K562 (cell line): ENCODE results near the gene MTMR12. TPM values are rescaled to one million over a fixed set of nuclear protein-coding genes. Genes with fewer than 3 reads are reported as not detected.

Source experiments
- ATAC-seq: fragments of 200-7000 bp; cut with Tn5 transposase; 3 replicates; pipeline ENCODE4 v1.9.1; 2020; ENCODE audit warnings: moderate library complexity
- BruUV-seq: library from RNA; stranded (reverse); fragments of 400-500 nt; replicated peaks from 2 replicates; lab custom pipeline; 2021; lab: Mats Ljungman, UMichigan
- CTCF ChIA-PET: fragments of 300-600 bp; formaldehyde crosslinking; extraction: SDS; loops from one replicate; lab custom pipeline; 2021; ENCODE audit warnings: low intra/inter-chr PET ratio; lab: Yijun Ruan, JAX
- POLR2A ChIA-PET: fragments of 300-600, 350-650 bp; sonication (Branson Sonifier 250); formaldehyde crosslinking; extraction: SDS; loops from one replicate; lab custom pipeline; 2021; ENCODE audit warnings: antibody characterized with exemption, inconsistent platforms; lab: Yijun Ruan, JAX
- DNase-seq, 4 experiments: peaks; one replicate each; pipeline versions ENCODE4 v3.0.0 to v3.0.0-alpha.2; 2011 to 2018; ENCODE audit warnings: low spot score in 3 of 4, mixed read lengths in 3 of 4; ENCODE audit errors: extremely low read depth in 1 of 4
- FAIRE-seq: peaks from 2 replicates; lab custom pipeline; 2011; peaks lifted over from hg19 to GRCh38; lab: Jason Lieb, UNC
- H2AFZ ChIP-seq: 2 replicates; pipeline ENCODE4 v1.6.0; 2011; ENCODE audit warnings: low read depth, low read length, control low read depth, inconsistent platforms
- H3K27ac ChIP-seq: fragments of 200-600 bp; 3 replicates; pipeline ENCODE4 v1.8.0; 2011; ENCODE audit warnings: low read depth, mild to moderate bottlenecking, control low read depth, inconsistent platforms, low read length, moderate library complexity, mixed read lengths; ENCODE audit errors: extremely low read depth
- H3K27me3 ChIP-seq, 2 experiments: fragments of 300-600 bp in 1 of 2; 2 replicates in 1 of 2; 3 replicates in 1 of 2; pipeline versions ENCODE4 v1.6.0 to v1.8.0; 2011; ENCODE audit warnings: inconsistent platforms in 2 of 2, low read length in 2 of 2, mild to moderate bottlenecking in 1 of 2, mixed read lengths in 1 of 2, moderate library complexity in 1 of 2; ENCODE audit not compliant: control insufficient read depth in 2 of 2, insufficient read depth in 2 of 2
- H3K36me3 ChIP-seq: fragments of 300-600 bp; 3 replicates; pipeline ENCODE4 v1.8.0; 2011; ENCODE audit warnings: mild to moderate bottlenecking, low read length, inconsistent platforms; ENCODE audit not compliant: control insufficient read depth, insufficient read depth
- H3K4me1 ChIP-seq, 2 experiments: fragments of 200-600 bp in 1 of 2; replicated peaks in 1 of 2; 2 replicates in 1 of 2; 3 replicates in 1 of 2; pipeline versions ENCODE4 v1.5.1 to v1.8.0; 2011; ENCODE audit warnings: inconsistent platforms in 2 of 2, low read length in 2 of 2, mild to moderate bottlenecking in 1 of 2, mixed read lengths in 1 of 2, moderate library complexity in 1 of 2; ENCODE audit not compliant: control insufficient read depth in 2 of 2, insufficient read depth in 2 of 2
- H3K4me2 ChIP-seq: 2 replicates; pipeline ENCODE4 v1.6.1; 2011; ENCODE audit warnings: low read length, control low read depth, inconsistent platforms, mixed read lengths; ENCODE audit not compliant: insufficient read depth
- H3K4me3 ChIP-seq: fragments of 200-600 bp; sonication (generic), shearing (Covaris generic); 2 replicates; pipeline ENCODE4 v1.5.1; 2016; ENCODE audit warnings: control low read depth, inconsistent platforms
- H3K79me2 ChIP-seq: fragments of 200-600 bp; 3 replicates; pipeline ENCODE4 v1.8.0; 2011; ENCODE audit warnings: low read length, inconsistent platforms; ENCODE audit not compliant: control insufficient read depth, insufficient read depth
- H3K9ac ChIP-seq, 2 experiments: 2 replicates each; pipeline versions ENCODE4 v1.6.0 to v1.6.1; 2011; ENCODE audit warnings: low read depth in 2 of 2, low read length in 2 of 2, control low read depth in 1 of 2, inconsistent platforms in 1 of 2, mild to moderate bottlenecking in 1 of 2, mixed read lengths in 1 of 2; ENCODE audit not compliant: insufficient read depth in 1 of 2
- H3K9me1 ChIP-seq: one replicate; pipeline ENCODE4 v1.6.0; 2011; ENCODE audit warnings: inconsistent platforms, mild to moderate bottlenecking, low read length, moderate library complexity; ENCODE audit not compliant: control insufficient read depth, insufficient read depth
- H3K9me3 ChIP-seq: replicated peaks from 2 replicates; pipeline ENCODE4 v1.5.1; 2011; ENCODE audit warnings: low read depth, low read length, inconsistent platforms; ENCODE audit not compliant: control insufficient read depth, insufficient read depth
- H4K20me1 ChIP-seq: replicated peaks from 2 replicates; pipeline ENCODE4 v1.6.1; 2011; ENCODE audit warnings: low read length, inconsistent platforms, mixed read lengths; ENCODE audit not compliant: control insufficient read depth, insufficient read depth
- HNRNPUL1 ChIP-seq: fragments of 200-400 bp; formaldehyde crosslinking; IDR thresholded peaks from 2 replicates; pipeline ENCODE4 v1.6.1; 2017; ENCODE audit warnings: low read length
- HOXB6 ChIP-seq: fragments of 250-450 bp; sonication (Bioruptor Pico); IDR thresholded peaks from 2 replicates; pipeline ENCODE4 v1.5.1; 2022; ENCODE audit warnings: mild to moderate bottlenecking, borderline replicate concordance
- JUN ChIP-seq, 2 experiments: sonication (generic) in 1 of 2; formaldehyde crosslinking in 1 of 2; IDR thresholded peaks; 2 replicates each; pipeline versions ENCODE4 v1.6.1 to v1.8.0; 2012 to 2022; ENCODE audit warnings: borderline replicate concordance in 2 of 2, mild to moderate bottlenecking in 2 of 2, improper control_type of control experiment in 1 of 2, low read depth in 1 of 2, low read length in 1 of 2, missing genetic modification reagents in 1 of 2
- KLF6 ChIP-seq: fragments of 250-450 bp; sonication (Bioruptor Pico); IDR thresholded peaks from 2 replicates; pipeline ENCODE4 v1.4.0; 2020; ENCODE audit warnings: mild to moderate bottlenecking, moderate library complexity, borderline replicate concordance
- MYC ChIP-seq, 2 experiments: fragments of 250-450 bp in 1 of 2; sonication (Bioruptor Pico) in 1 of 2; IDR thresholded peaks; 2 replicates each; pipeline versions ENCODE4 v1.5.1 to v1.6.1; 2012 to 2021; ENCODE audit warnings: low read depth in 2 of 2, borderline replicate concordance in 1 of 2, improper control_type of control experiment in 1 of 2, low read length in 1 of 2, mild to moderate bottlenecking in 1 of 2, moderate library complexity in 1 of 2
- NCOA6 ChIP-seq: fragments of 450-650 bp; IDR thresholded peaks from 2 replicates; pipeline ENCODE4 v1.6.1; 2017; ENCODE audit warnings: mild to moderate bottlenecking
- PRPF4 ChIP-seq: fragments of 200-400 bp; formaldehyde crosslinking; IDR thresholded peaks from one replicate; pipeline ENCODE4 v1.6.1; 2017; ENCODE audit warnings: low read length, low read depth, mild to moderate bottlenecking; ENCODE audit not compliant: insufficient read depth, poor library complexity, severe bottlenecking
- WGBS: fragments of 100-300 bp; shearing (Covaris generic); methylation state at CpG from one replicate; pipeline ENCODE4 v1.1.6; 2016; ENCODE audit warnings: low coverage, mixed read lengths; ENCODE audit not compliant: insufficient coverage; ENCODE audit errors: missing lambda C conversion rate; 5-methylcytosine and 5-hydroxymethylcytosine counted together
- in situ Hi-C: fragments of 300-500 bp; cut with MboI; formaldehyde crosslinking; loops from 4 replicates; pipeline ENCODE4 v1.15.0; 2018; ENCODE audit warnings: inconsistent platforms, mixed read lengths
- intact Hi-C: fragments of 100-400 bp; cut with micrococcal nuclease; formaldehyde crosslinking; loops from 2 replicates; pipeline ENCODE4 v1.14.2; 2022
- polyA plus RNA-seq, 8 experiments: library from polyadenylated mRNA; depleted of rRNA in 4 of 8; stranded (reverse) in 5 of 8; unstranded in 3 of 8; fragments of >200 nt; fragmentation: Nextera tagmentation in 2 of 8; fragmentation: Illumina TruSeq in 1 of 8; extraction: Ambion mirVana in 2 of 8; extraction: Trizol in 1 of 8; gene quantifications; 2 replicates each; pipeline versions ENCODE4 v1.2.1 to v1.2.3, GENCODE V29; 2011 to 2014; ENCODE audit warnings: inconsistent platforms in 1 of 8, missing spikeins in 1 of 8
- total RNA-seq, 7 experiments: library from RNA; depleted of rRNA in 6 of 7; stranded (reverse); fragments of >200 nt in 6 of 7; fragmentation: Illumina TruSeq in 2 of 7; extraction: Trizol in 2 of 7; gene quantifications; 2 replicates each; pipeline versions ENCODE4 v1.2.1 to v1.2.3, GENCODE V29; 2011 to 2021; ENCODE audit warnings: low replicate concordance in 1 of 7
- TF ChIP-seq, protein P1 (sequence below): fragments of 250-450 bp; sonication (Bioruptor Pico); IDR thresholded peaks from 2 replicates; pipeline ENCODE4 v1.4.0; 2020; ENCODE audit warnings: mild to moderate bottlenecking, moderate library complexity
- TF ChIP-seq, protein P2 (sequence below): fragments of 250-450 bp; sonication (Bioruptor Pico); IDR thresholded peaks from 2 replicates; pipeline ENCODE4 v1.4.0; 2020; ENCODE audit warnings: mild to moderate bottlenecking, moderate library complexity
- TF ChIP-seq, protein P3 (sequence below): fragments of 450-650 bp; formaldehyde crosslinking; IDR thresholded peaks from 2 replicates; pipeline ENCODE4 v1.4.0; 2020; ENCODE audit warnings: mild to moderate bottlenecking, mixed read lengths
- TF ChIP-seq, protein P4 (sequence below): IDR thresholded peaks from 2 replicates; pipeline ENCODE4 v1.6.1; 2012; ENCODE audit warnings: low read depth, low read length, improper control_type of control experiment, borderline replicate concordance

The MTMR12 gene
- total and polyA plus RNA-seq, 9 of the 15 experiments (the other 6 are each of a cell fraction or from before 2014, with no cell fraction given), result 4.0 to 28.7 (median 17.1) TPM

DNA sequence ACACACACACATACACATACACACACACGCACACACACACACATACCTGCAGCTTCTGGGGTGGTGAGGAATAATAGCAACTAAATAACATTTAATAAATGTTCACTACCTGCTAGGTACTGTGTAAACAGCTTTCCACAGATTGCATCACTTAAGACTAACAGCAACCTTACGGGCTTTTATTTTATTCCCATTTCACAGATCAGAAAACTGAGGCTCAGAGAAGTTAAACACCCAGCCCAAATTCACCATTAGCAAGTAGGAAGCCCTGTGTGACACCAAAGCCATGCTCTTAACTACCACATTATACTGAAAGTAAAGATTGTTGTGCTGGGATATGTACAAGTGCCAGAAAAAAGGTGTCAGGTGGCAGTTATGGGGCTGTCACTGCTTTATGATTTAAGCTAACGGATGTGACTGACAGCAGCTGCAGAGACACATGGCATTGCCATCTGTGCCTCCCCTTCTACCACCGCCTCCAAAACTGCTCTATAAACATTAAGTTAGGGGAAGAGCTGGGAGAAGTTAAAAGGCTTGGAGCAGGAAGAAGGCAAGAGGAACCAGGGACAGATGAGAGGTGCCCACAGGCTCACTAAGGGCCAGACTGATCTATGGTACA lies 13.6 kb downstream of the MTMR12 start:
- Histone ChIP-seq H3K9me3 (no peaks in the 10 kb centered on the region), H3K27me3 (no peaks in the 10 kb centered on the region), H3K9me1 (peaks cover 7% of the 10 kb centered on the region), H4K20me1 (0 out of 2 replicates have a peak, but pooled peaks cover 3% of the 10 kb centered on the region), H3K4me2 (no peak overlapping the region), H3K27ac (no peak overlapping the region), H3K4me3 (no peak overlapping the region), H3K4me1 (peaks cover 19 to 25% of the 10 kb centered on the region in 2 experiments), H3K36me3 (peaks cover 25% of the 10 kb centered on the region; the same call in 2 of the 3 replicates), H3K79me2 (peaks cover 58% of the 10 kb centered on the region), H2AFZ (no peak overlapping the region), H3K9ac (no peak overlapping the region)
- intact Hi-C loops, result no loop called here
- DNase-seq, result no peak
- ATAC-seq, result no peak
- in situ Hi-C loops, result no loop called here
- CTCF ChIA-PET, result no interaction called here
- FAIRE-seq, result no peak
- no TSS peak for BruUV-seq
- POLR2A ChIA-PET, result interaction anchor here (0.7 to 1.7 kb wide), 2 partner anchors 11 to 50 kb away, joined by 3 to 7 read pairs; no protein-coding TSS in a partner anchor
- WGBS, result 84% methylated on average over 4 of the region's 4 CpGs
- TF ChIP-seq, protein P1, sequence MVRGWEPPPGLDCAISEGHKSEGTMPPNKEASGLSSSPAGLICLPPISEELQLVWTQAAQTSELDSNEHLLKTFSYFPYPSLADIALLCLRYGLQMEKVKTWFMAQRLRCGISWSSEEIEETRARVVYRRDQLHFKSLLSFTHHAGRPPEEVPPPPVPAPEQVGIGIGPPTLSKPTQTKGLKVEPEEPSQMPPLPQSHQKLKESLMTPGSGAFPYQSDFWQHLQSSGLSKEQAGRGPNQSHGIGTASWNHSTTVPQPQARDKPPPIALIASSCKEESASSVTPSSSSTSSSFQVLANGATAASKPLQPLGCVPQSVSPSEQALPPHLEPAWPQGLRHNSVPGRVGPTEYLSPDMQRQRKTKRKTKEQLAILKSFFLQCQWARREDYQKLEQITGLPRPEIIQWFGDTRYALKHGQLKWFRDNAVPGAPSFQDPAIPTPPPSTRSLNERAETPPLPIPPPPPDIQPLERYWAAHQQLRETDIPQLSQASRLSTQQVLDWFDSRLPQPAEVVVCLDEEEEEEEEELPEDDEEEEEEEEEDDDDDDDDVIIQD (CRISPR knock-in tag), result no peak
- TF ChIP-seq, protein P2, sequence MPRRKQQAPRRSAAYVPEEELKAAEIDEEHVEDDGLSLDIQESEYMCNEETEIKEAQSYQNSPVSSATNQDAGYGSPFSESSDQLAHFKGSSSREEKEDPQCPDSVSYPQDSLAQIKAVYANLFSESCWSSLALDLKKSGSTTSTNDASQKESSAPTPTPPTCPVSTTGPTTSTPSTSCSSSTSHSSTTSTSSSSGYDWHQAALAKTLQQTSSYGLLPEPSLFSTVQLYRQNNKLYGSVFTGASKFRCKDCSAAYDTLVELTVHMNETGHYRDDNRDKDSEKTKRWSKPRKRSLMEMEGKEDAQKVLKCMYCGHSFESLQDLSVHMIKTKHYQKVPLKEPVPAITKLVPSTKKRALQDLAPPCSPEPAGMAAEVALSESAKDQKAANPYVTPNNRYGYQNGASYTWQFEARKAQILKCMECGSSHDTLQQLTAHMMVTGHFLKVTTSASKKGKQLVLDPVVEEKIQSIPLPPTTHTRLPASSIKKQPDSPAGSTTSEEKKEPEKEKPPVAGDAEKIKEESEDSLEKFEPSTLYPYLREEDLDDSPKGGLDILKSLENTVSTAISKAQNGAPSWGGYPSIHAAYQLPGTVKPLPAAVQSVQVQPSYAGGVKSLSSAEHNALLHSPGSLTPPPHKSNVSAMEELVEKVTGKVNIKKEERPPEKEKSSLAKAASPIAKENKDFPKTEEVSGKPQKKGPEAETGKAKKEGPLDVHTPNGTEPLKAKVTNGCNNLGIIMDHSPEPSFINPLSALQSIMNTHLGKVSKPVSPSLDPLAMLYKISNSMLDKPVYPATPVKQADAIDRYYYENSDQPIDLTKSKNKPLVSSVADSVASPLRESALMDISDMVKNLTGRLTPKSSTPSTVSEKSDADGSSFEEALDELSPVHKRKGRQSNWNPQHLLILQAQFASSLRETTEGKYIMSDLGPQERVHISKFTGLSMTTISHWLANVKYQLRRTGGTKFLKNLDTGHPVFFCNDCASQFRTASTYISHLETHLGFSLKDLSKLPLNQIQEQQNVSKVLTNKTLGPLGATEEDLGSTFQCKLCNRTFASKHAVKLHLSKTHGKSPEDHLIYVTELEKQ, result no peak
- no peak for TF ChIP-seq HNRNPUL1
- TF ChIP-seq, protein P3, sequence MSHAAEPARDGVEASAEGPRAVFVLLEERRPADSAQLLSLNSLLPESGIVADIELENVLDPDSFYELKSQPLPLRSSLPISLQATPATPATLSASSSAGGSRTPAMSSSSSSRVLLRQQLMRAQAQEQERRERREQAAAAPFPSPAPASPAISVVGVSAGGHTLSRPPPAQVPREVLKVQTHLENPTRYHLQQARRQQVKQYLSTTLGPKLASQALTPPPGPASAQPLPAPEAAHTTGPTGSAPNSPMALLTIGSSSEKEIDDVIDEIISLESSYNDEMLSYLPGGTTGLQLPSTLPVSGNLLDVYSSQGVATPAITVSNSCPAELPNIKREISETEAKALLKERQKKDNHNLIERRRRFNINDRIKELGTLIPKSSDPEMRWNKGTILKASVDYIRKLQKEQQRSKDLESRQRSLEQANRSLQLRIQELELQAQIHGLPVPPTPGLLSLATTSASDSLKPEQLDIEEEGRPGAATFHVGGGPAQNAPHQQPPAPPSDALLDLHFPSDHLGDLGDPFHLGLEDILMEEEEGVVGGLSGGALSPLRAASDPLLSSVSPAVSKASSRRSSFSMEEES (CRISPR knock-in tag), result no peak
- TF ChIP-seq KLF6, result no peak
- TF ChIP-seq PRPF4, result no peak
- TF ChIP-seq JUN (IDR thresholded peaks at IDR 0.05; ENCODE audit: borderline replicate concordance, low read depth, low read length), result no peak
- TF ChIP-seq JUN (CRISPR knock-in tag; IDR thresholded peaks at IDR 0.05; ENCODE audit: borderline replicate concordance), result no peak
- TF ChIP-seq NCOA6, result no peak
- TF ChIP-seq HOXB6 (CRISPR knock-in tag), result no peak
- TF ChIP-seq MYC (IDR thresholded peaks at IDR 0.05; ENCODE audit: low read depth, low read length), result no peak
- no peak for TF ChIP-seq MYC (CRISPR knock-in tag; IDR thresholded peaks at IDR 0.05; ENCODE audit: borderline replicate concordance, low read depth)
- TF ChIP-seq, protein P4, sequence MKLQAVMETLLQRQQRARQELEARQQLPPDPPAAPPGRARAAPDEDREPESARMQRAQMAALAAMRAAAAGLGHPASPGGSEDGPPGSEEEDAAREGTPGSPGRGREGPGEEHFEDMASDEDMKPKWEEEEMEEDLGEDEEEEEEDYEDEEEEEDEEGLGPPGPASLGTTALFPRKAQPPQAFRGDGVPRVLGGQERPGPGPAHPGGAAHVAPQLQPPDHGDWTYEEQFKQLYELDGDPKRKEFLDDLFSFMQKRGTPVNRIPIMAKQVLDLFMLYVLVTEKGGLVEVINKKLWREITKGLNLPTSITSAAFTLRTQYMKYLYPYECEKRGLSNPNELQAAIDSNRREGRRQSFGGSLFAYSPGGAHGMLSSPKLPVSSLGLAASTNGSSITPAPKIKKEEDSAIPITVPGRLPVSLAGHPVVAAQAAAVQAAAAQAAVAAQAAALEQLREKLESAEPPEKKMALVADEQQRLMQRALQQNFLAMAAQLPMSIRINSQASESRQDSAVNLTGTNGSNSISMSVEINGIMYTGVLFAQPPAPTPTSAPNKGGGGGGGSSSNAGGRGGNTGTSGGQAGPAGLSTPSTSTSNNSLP, result no peak
